K562 (cell line): ENCODE data around the gene GON7. TPM values are rescaled to one million over a fixed set of nuclear protein-coding genes. Genes with fewer than 3 reads are reported as not detected.

ENCODE experiments used
- BHLHE40 ChIP-seq: IDR thresholded peaks from 2 replicates; pipeline ENCODE4 v1.6.1; 2011; ENCODE audit warnings: low read length, improper control_type of control experiment
- CTCF ChIP-seq, 3 experiments: IDR thresholded peaks in 2 of 3; conservative IDR thresholded peaks in 1 of 3; 2 replicates each; pipeline ENCODE4 v1.5.1; 2011 to 2012; ENCODE audit warnings: low read length in 3 of 3, mild to moderate bottlenecking in 3 of 3, control low read depth in 2 of 3, improper control_type of control experiment in 1 of 3, inconsistent platforms in 1 of 3, low read depth in 1 of 3, mixed read lengths in 1 of 3, moderate library complexity in 1 of 3; ENCODE audit not compliant: insufficient read depth in 2 of 3
- ETV5 ChIP-seq: sonication (generic); formaldehyde crosslinking; IDR thresholded peaks from 2 replicates; pipeline ENCODE4 v1.4.0; 2020; ENCODE audit warnings: low read depth, mild to moderate bottlenecking, missing genetic modification reagents
- MAZ ChIP-seq, 2 experiments: fragments of 450-650 bp in 1 of 2; sonication (generic) in 1 of 2; formaldehyde crosslinking; IDR thresholded peaks in 1 of 2; conservative IDR thresholded peaks in 1 of 2; 2 replicates each; pipeline versions ENCODE4 v1.4.0 to v1.5.0; 2020; ENCODE audit warnings: mild to moderate bottlenecking in 1 of 2, missing genetic modification reagents in 1 of 2
- MGA ChIP-seq: fragments of 450-650 bp; IDR thresholded peaks from 2 replicates; pipeline ENCODE4 v1.6.1; 2016; ENCODE audit warnings: mild to moderate bottlenecking, moderate library complexity
- MTA1 ChIP-seq: fragments of 450-650 bp; IDR thresholded peaks from 2 replicates; pipeline ENCODE4 v1.6.1; 2017; ENCODE audit warnings: borderline replicate concordance
- NCOA6 ChIP-seq: fragments of 450-650 bp; IDR thresholded peaks from 2 replicates; pipeline ENCODE4 v1.6.1; 2017; ENCODE audit warnings: mild to moderate bottlenecking
- NFRKB ChIP-seq: fragments of 450-650 bp; IDR thresholded peaks from 2 replicates; pipeline ENCODE4 v1.6.1; 2016; ENCODE audit warnings: low read depth
- POLR2AphosphoS5 ChIP-seq: IDR thresholded peaks from 2 replicates; pipeline ENCODE4 v1.6.1; 2011; ENCODE audit warnings: mild to moderate bottlenecking, low read depth, low read length, moderate library complexity; ENCODE audit not compliant: control insufficient read depth, insufficient read depth
- POLR2B ChIP-seq: fragments of 450-650 bp; IDR thresholded peaks from 2 replicates; pipeline ENCODE4 v1.6.1; 2018; ENCODE audit warnings: low read depth; ENCODE audit not compliant: partially characterized antibody
- POLR3A ChIP-seq: IDR thresholded peaks from 2 replicates; pipeline ENCODE4 v1.6.1; 2011; ENCODE audit warnings: borderline replicate concordance, mild to moderate bottlenecking, moderate library complexity; ENCODE audit not compliant: insufficient read length, insufficient read depth; ENCODE audit errors: extremely low read depth
- PPARD ChIP-seq: fragments of 250-450 bp; sonication (Bioruptor Pico); IDR thresholded peaks from 2 replicates; pipeline ENCODE4 v1.8.0; 2022; ENCODE audit warnings: inconsistent platforms, mild to moderate bottlenecking, moderate library complexity
- SREBF1 ChIP-seq: fragments of 150-350 bp; IDR thresholded peaks from 2 replicates; pipeline ENCODE4 v1.6.1; 2014; ENCODE audit warnings: antibody characterized with exemption, low read depth, low read length, borderline replicate concordance
- ZNF507 ChIP-seq: conservative IDR thresholded peaks from 2 replicates; pipeline ENCODE4 v1.6.1; 2017; ENCODE audit warnings: missing genetic modification characterization, missing compliant biosample characterization
- polyA plus RNA-seq, 8 experiments: library from polyadenylated mRNA; depleted of rRNA in 4 of 8; stranded (reverse) in 5 of 8; unstranded in 3 of 8; fragments of >200 nt; fragmentation: Nextera tagmentation in 2 of 8; fragmentation: Illumina TruSeq in 1 of 8; extraction: Ambion mirVana in 2 of 8; extraction: Trizol in 1 of 8; gene quantifications; 2 replicates each; pipeline versions ENCODE4 v1.2.1 to v1.2.3, GENCODE V29; 2011 to 2014; ENCODE audit warnings: inconsistent platforms in 1 of 8, missing spikeins in 1 of 8
- total RNA-seq, 7 experiments: library from RNA; depleted of rRNA in 6 of 7; stranded (reverse); fragments of >200 nt in 6 of 7; fragmentation: Illumina TruSeq in 2 of 7; extraction: Trizol in 2 of 7; gene quantifications; 2 replicates each; pipeline versions ENCODE4 v1.2.1 to v1.2.3, GENCODE V29; 2011 to 2021; ENCODE audit warnings: low replicate concordance in 1 of 7

The GON7 gene
- total and polyA plus RNA-seq, 9 of the 15 experiments (the other 6 are each of a cell fraction or from before 2014, with no cell fraction given) = 13.7 to 34.0 (median 23.9) TPM

- peak in 2 of 3 experiments; percentile 14 to 17; a peak in 2 of 6 replicates for TF ChIP-seq CTCF (IDR thresholded peaks at IDR 0.05 in 2 of 3, conservative IDR thresholded peaks at IDR 0.05 in 1 of 3; ENCODE audit: insufficient read depth in 2 of 3, low read depth in 1 of 3, low read length in 3 of 3)
- no peak for TF ChIP-seq PPARD
- 0 out of 2 replicates have a peak, but pooled peaks have one; percentile 17 for TF ChIP-seq NFRKB
- TF ChIP-seq BHLHE40 = 0 out of 2 replicates have a peak, but pooled peaks have one; percentile 13
- TF ChIP-seq MTA1 = peak; percentile 94
- no peak for TF ChIP-seq POLR3A
- 0 out of 2 replicates have a peak, but pooled peaks have one; percentile 45 for TF ChIP-seq ETV5
- TF ChIP-seq POLR2B = peak; percentile 62
- TF ChIP-seq MAZ (CRISPR knock-in tag; conservative IDR thresholded peaks at IDR 0.05 in 1 of 2, IDR thresholded peaks at IDR 0.05 in 1 of 2) = peak in 1 of 2 experiments; percentile 44; a peak in 3 of 4 replicates
- TF ChIP-seq NCOA6 = peak; percentile 93
- TF ChIP-seq POLR2AphosphoS5 = peak; percentile 47; the same call in 1 of the 2 replicates
- peak; percentile 79 for TF ChIP-seq MGA
- TF ChIP-seq SREBF1 = no peak
- TF ChIP-seq ZNF507 (tag) = no peak
Observed at GRCh38 chr14:93206793-93207467, at the start of gene GON7, which contains the start of gene UBR7 (continued).
